GM18907 (cell line): ENCODE data around the gene ZNF724.
"Not testable (repeated sequence)": the region's sequence is repeated elsewhere in the genome, so short reads cannot be mapped to it uniquely, and the experiment has no call there.

Source experiments
- ATAC-seq: cut with Tn5 transposase; IDR thresholded peaks from one replicate; pipeline ENCODE4 v1.9.1; 2021; ENCODE audit warnings: mild to moderate bottlenecking, moderate library complexity; ENCODE audit not compliant: unreplicated experiment

The ZNF724 gene

GRCh38 chr19:23253256-23253655 lies 3.1 kb upstream of the ZNF724 start:
- not testable (repeated sequence) for ATAC-seq

- no peak for ATAC-seq
These were observed 8.8 kb downstream of the ZNF724 start for GRCh38 chr19:23241419-23241818.

GRCh38 chr19:23222998-23223652 lies 27.1 kb downstream of the ZNF724 start:
- no peak for ATAC-seq

DNA sequence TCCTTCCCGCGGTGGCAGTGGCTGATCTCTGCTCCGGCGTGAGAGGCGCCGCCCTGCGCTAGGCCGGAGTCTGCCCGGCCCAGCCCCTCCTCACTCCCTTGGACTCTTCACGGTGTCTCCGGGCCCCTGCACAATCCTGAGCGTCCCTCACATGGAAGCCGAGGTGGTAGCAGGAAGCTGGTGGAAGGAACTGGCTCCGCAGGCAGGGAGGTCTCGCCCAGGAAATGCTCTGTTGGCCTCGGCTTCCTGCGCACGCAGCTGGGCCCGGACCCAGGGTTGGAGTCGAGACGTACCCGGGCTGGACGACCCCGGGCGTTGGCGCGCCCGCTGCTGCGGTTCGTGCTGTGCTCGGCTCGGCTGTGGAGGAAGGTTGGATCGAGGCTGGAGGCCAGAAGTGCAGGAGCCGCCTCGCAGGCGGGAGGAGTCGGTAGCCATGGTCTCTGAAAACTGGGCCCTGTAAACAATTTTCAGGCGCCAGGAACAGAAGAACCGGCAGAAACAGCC lies 46.3 kb downstream of the ZNF724 start:
- no peak for ATAC-seq

DNA sequence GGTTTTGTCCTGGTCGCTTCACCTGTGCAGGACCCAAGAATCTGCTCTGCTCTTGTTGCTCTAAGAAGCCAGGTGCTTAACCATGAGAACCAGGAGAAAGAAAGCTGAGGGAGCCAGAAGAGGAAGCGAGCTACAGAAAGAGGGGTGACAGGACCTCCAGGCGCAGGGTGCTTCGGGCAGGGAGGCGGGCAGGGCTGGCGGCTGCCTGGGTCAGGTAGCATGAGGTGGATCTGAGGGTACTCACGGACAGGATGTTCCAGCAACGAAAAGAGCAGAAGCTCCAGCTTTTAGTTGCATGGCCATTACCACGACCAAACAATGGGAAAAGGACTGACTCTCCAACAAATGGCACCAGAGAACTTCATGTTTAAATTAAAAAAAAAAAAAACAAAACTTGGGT lies 59.9 kb downstream of the ZNF724 start:
- no peak for ATAC-seq

DNA sequence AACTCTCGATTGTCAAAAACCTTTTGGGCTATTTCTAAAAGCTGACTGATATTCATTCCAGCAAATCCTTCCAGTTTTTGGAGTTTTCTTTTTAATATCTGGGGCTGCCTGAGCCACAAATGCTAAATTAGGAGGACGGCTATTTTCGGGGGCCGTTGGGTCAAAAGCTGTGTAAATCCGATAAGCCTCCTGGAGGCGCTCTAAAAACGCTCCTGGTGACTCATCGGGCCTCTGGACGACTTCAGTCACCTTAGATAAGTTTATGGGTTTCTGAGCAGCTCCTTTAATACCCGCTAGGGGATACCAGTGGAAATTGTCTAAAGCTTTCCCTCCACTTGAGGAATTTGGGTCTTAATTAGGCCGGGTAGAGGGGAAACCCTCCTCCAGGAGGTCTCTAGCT lies 66.9 kb downstream of the ZNF724 start:
- ATAC-seq: no peak
